Right renal cortex interstitium (tissue), 3 donors: ENCODE measurements around the gene MXD4. TPM values are rescaled to one million over a fixed set of nuclear protein-coding genes. Genes with fewer than 3 reads are reported as not detected.

Experiments
- DNase-seq, 3 donors: peaks; one replicate each; pipeline ENCODE4 v3.0.0-alpha.2; 2013; ENCODE audit warnings: low read depth in 3 of 3, low spot score in 2 of 3
- polyA plus RNA-seq, 3 donors: library from polyadenylated mRNA; unstranded; fragments of 120-200 nt; gene quantifications; one replicate each; pipeline ENCODE4 v1.2.1, GENCODE V29; 2013; ENCODE audit not compliant: insufficient read length in 3 of 3

MXD4 gene
- polyA plus RNA-seq, 3 donors = 46.4 to 46.8 (median 46.7) TPM

GRCh38 chr4:2265113-2266110, 3.5 kb upstream of the MXD4 start:
- DNase-seq = no peak

GRCh38 chr4:2264481-2265041, 2.7 kb upstream of the MXD4 start:
- no peak for DNase-seq

GRCh38 chr4:2263926-2264321, 2.0 kb upstream of the MXD4 start:
- DNase-seq = no peak

- no peak for DNase-seq
Measured at GRCh38 chr4:2262944-2263250, 988 bp upstream of the MXD4 start.

- DNase-seq = peak; percentile 89 to 97 (median 96)
Measured at GRCh38 chr4:2262145-2262943, 435 bp upstream of the MXD4 start.

- no peak for DNase-seq
Measured at GRCh38 chr4:2261110-2261852, 628 bp downstream of the MXD4 start.

GRCh38 chr4:2260344-2261109, 1.4 kb downstream of the MXD4 start:
- no peak for DNase-seq

GRCh38 chr4:2259541-2260343, 2.2 kb downstream of the MXD4 start:
- no peak for DNase-seq

GRCh38 chr4:2259036-2259540, 2.8 kb downstream of the MXD4 start:
- no peak for DNase-seq

- DNase-seq = no peak
Measured at GRCh38 chr4:2258091-2259035, 3.5 kb downstream of the MXD4 start.

GRCh38 chr4:2257361-2258081, 4.4 kb downstream of the MXD4 start:
- DNase-seq = no peak

- DNase-seq = no peak
Measured at GRCh38 chr4:2256781-2257191, 5.1 kb downstream of the MXD4 start.

GRCh38 chr4:2256156-2256731, 5.7 kb downstream of the MXD4 start:
- DNase-seq = no peak

- no peak for DNase-seq
Measured at GRCh38 chr4:2255501-2256155, 6.3 kb downstream of the MXD4 start.

GRCh38 chr4:2254665-2255500, 7.0 kb downstream of the MXD4 start:
- no peak for DNase-seq
